ENCODE measurements around the gene SEMA3A.

SEMA3A gene

GRCh38 chr7:83918142-83918541, 276.4 kb downstream of the SEMA3A start:
- no peak for DNase-seq

- DNase-seq = no peak
These were observed 281.4 kb downstream of the SEMA3A start for GRCh38 chr7:83913174-83913573.

- peak; percentile 76 for DNase-seq
These were observed 286.1 kb downstream of the SEMA3A start for GRCh38 chr7:83908526-83908925.
